ENCODE results near the gene SEMA6B. TPM values are rescaled to one million over a fixed set of nuclear protein-coding genes. Genes with fewer than 3 reads are reported as not detected.

SEMA6B gene
- total and polyA plus RNA-seq, 11 donors: 6.0 to 29.7 (median 10.1) TPM

- DNase-seq (peak in 2 of 5 donors; percentile 32 to 58), ATAC-seq (peak; percentile 14 to 30 (median 19))
- TF ChIP-seq, protein P1, sequence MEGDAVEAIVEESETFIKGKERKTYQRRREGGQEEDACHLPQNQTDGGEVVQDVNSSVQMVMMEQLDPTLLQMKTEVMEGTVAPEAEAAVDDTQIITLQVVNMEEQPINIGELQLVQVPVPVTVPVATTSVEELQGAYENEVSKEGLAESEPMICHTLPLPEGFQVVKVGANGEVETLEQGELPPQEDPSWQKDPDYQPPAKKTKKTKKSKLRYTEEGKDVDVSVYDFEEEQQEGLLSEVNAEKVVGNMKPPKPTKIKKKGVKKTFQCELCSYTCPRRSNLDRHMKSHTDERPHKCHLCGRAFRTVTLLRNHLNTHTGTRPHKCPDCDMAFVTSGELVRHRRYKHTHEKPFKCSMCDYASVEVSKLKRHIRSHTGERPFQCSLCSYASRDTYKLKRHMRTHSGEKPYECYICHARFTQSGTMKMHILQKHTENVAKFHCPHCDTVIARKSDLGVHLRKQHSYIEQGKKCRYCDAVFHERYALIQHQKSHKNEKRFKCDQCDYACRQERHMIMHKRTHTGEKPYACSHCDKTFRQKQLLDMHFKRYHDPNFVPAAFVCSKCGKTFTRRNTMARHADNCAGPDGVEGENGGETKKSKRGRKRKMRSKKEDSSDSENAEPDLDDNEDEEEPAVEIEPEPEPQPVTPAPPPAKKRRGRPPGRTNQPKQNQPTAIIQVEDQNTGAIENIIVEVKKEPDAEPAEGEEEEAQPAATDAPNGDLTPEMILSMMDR (IDR thresholded peaks at IDR 0.05): no peak
- no peak for TF ChIP-seq POLR2A (IDR thresholded peaks at IDR 0.05)
- Histone ChIP-seq H3K4me1 (peaks cover 0 to 47% (median 15%) of the 10 kb centered on the region in 12 donors), H3K27me3 (no peaks in the 10 kb centered on the region), H3K4me3 (peak overlapping the region in 11 of 12 donors; percentile 35 to 75 (median 56)), H3K36me3 (peaks cover 0 to 27% (median 5%) of the 10 kb centered on the region in 9 donors), H3K27ac (peak overlapping the region in 11 of 12 donors; percentile 76 to 99 (median 92)), H3K9me3 (no peaks in the 10 kb centered on the region)
- intact Hi-C loops (cut with DNase I): no loop called here
- 62 to 74% (median 66%) methylated on average over 7 to 14 of the region's 14 CpGs for WGBS, 4 donors
Measured at GRCh38 chr19:4516199-4516938, 43.1 kb downstream of the SEMA6B start.

- no peaks in the 10 kb centered on the region for H3K27me3 ChIP-seq
- WGBS, 4 donors: 86 to 92% (median 90%) methylated on average over 5 of the region's 5 CpGs
- H3K4me3 ChIP-seq: no peak overlapping the region
- peaks cover 0 to 27% (median 5%) of the 10 kb centered on the region in 9 donors for H3K36me3 ChIP-seq
- no peaks in the 10 kb centered on the region for H3K9me3 ChIP-seq
- peaks cover 0 to 47% (median 15%) of the 10 kb centered on the region in 12 donors for H3K4me1 ChIP-seq
- intact Hi-C loops (cut with DNase I): no loop called here
- DNase-seq (no peak), ATAC-seq (no peak)
- peak overlapping the region in 6 of 12 donors; percentile 89 to 99 (median 96) for H3K27ac ChIP-seq
- no peak for TF ChIP-seq POLR2A (IDR thresholded peaks at IDR 0.05)
- TF ChIP-seq, protein P1 (IDR thresholded peaks at IDR 0.05): no peak
Measured at GRCh38 chr19:4515732-4516131, 43.8 kb downstream of the SEMA6B start.

DNA sequence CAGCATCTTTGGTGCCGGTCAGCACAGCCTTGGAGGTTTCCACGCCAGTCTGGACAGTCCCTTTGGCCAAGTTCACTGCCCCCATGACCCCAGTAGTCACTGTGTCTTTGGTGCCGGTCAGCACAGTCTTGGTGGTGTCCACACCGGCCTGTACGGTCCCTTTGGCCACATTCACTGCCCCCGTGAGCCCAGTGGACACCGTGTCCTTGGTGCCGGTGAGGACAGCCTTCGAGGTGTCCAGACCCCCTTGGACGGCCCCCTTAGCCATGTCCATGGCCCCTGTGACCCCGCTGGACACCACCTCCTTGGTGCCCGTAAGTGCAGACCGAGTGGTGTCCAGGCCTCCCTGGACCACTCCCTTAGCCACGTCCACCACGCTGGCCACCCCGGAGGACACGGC is 46.2 kb downstream of the SEMA6B start:
- Histone ChIP-seq H3K4me1 (peaks cover 0 to 33% (median under 1%) of the 10 kb centered on the region in 12 donors), H3K27ac (peak overlapping the region in 1 of 12 donors; percentile 24), H3K9me3 (no peaks in the 10 kb centered on the region), H3K27me3 (no peaks in the 10 kb centered on the region), H3K4me3 (no peak overlapping the region), H3K36me3 (peaks cover 0 to 38% (median 7%) of the 10 kb centered on the region in 9 donors)
- no peak for ATAC-seq
- no peak for DNase-seq
- intact Hi-C loops (cut with DNase I): no loop called here
- no peak for TF ChIP-seq POLR2A (IDR thresholded peaks at IDR 0.05)
- TF ChIP-seq, protein P1 (IDR thresholded peaks at IDR 0.05): no peak
- WGBS, 4 donors: 88 to 93% (median 92%) methylated on average over 15 to 17 of the region's 17 CpGs

GRCh38 chr19:4512070-4512469 is 47.4 kb downstream of the SEMA6B start:
- ATAC-seq: no peak
- H3K27ac ChIP-seq: no peak overlapping the region
- H3K4me3 ChIP-seq: no peak overlapping the region
- H3K4me1 ChIP-seq: peaks cover 0 to 41% (median 0%) of the 10 kb centered on the region in 12 donors
- DNase-seq: peak in 1 of 5 donors; percentile 4
- intact Hi-C loops (cut with DNase I): no loop called here
- H3K9me3 ChIP-seq: no peaks in the 10 kb centered on the region
- WGBS, 4 donors: 85 to 92% (median 89%) methylated on average over 14 to 17 of the region's 17 CpGs
- H3K36me3 ChIP-seq: peaks cover 0 to 48% (median 11%) of the 10 kb centered on the region in 9 donors
- H3K27me3 ChIP-seq: no peaks in the 10 kb centered on the region
- TF ChIP-seq, protein P1 (IDR thresholded peaks at IDR 0.05): no peak
- no peak for TF ChIP-seq POLR2A (IDR thresholded peaks at IDR 0.05)

All from heart left ventricle (tissue), 16 donors.